ENCODE measurements around the gene ARHGAP33. TPM values are rescaled to one million over a fixed set of nuclear protein-coding genes. Genes with fewer than 3 reads are reported as not detected.
"Not testable (repeated sequence)": the region's sequence is repeated elsewhere in the genome, so short reads cannot be mapped to it uniquely, and the experiment has no call there.

Gene ARHGAP33
- total RNA-seq, 1 donor from 2014 or later: 13.3 TPM

- TF ChIP-seq CTCF (conservative IDR thresholded peaks at IDR 0.05; ENCODE audit: low read depth, low read length): no peak
- no peak for DNase-seq (ENCODE audit: low read depth)
- no peak overlapping the region for H3K4me3 ChIP-seq (ENCODE audit: low read depth, low read length)
Observed at GRCh38 chr19:35768082-35768421, 7.3 kb upstream of the ARHGAP33 start.

GRCh38 chr19:35772362-35772761 is 3.0 kb upstream of the ARHGAP33 start:
- H3K4me3 ChIP-seq (ENCODE audit: low read depth, low read length); DNase-seq (ENCODE audit: low read depth): not testable (repeated sequence)

- TF ChIP-seq CTCF (conservative IDR thresholded peaks at IDR 0.05; ENCODE audit: low read depth, low read length): no peak
- DNase-seq (ENCODE audit: low read depth): peak; percentile 77
- H3K4me3 ChIP-seq (ENCODE audit: low read depth, low read length): no peak overlapping the region
Observed at GRCh38 chr19:35773020-35773806, 2.2 kb upstream of the ARHGAP33 start.

- no peak for DNase-seq (ENCODE audit: low read depth)
- H3K4me3 ChIP-seq (ENCODE audit: low read depth, low read length): peak overlapping the region; percentile 62
- TF ChIP-seq CTCF (conservative IDR thresholded peaks at IDR 0.05; ENCODE audit: low read depth, low read length): no peak
Observed at GRCh38 chr19:35774274-35775045, 904 bp upstream of the ARHGAP33 start.

GRCh38 chr19:35775046-35775297 is 392 bp upstream of the ARHGAP33 start:
- H3K4me3 ChIP-seq (ENCODE audit: low read depth, low read length): peak overlapping the region; percentile 62
- no peak for TF ChIP-seq CTCF (conservative IDR thresholded peaks at IDR 0.05; ENCODE audit: low read depth, low read length)
- DNase-seq (ENCODE audit: low read depth): no peak

GRCh38 chr19:35776102-35776788 is 881 bp downstream of the ARHGAP33 start:
- TF ChIP-seq CTCF (conservative IDR thresholded peaks at IDR 0.05; ENCODE audit: low read depth, low read length): no peak
- peak overlapping the region; percentile 62 for H3K4me3 ChIP-seq (ENCODE audit: low read depth, low read length)
- DNase-seq (ENCODE audit: low read depth): no peak

- no peak overlapping the region for H3K4me3 ChIP-seq (ENCODE audit: low read depth, low read length)
- TF ChIP-seq CTCF (conservative IDR thresholded peaks at IDR 0.05; ENCODE audit: low read depth, low read length): no peak
- no peak for DNase-seq (ENCODE audit: low read depth)
Observed at GRCh38 chr19:35777086-35777841, 1.9 kb downstream of the ARHGAP33 start.
